ENCODE data around the gene POU6F2.

The POU6F2 gene

GRCh38 chr7:39259391-39260003 lies 281.8 kb downstream of the POU6F2 start:
- DNase-seq (ENCODE audit: low spot score), result no peak

GRCh38 chr7:39260279-39260844 lies 282.7 kb downstream of the POU6F2 start:
- no peak for DNase-seq (ENCODE audit: low spot score)

GRCh38 chr7:39261771-39262170 lies 284.1 kb downstream of the POU6F2 start:
- DNase-seq (ENCODE audit: low spot score), result no peak

GRCh38 chr7:39265641-39266591 lies 288.2 kb downstream of the POU6F2 start:
- DNase-seq (ENCODE audit: low spot score), result no peak

GRCh38 chr7:39269034-39269433 lies 291.3 kb downstream of the POU6F2 start:
- DNase-seq (ENCODE audit: low spot score), result no peak

- DNase-seq (ENCODE audit: low spot score), result no peak
Observed at GRCh38 chr7:39270018-39270417, 292.3 kb downstream of the POU6F2 start.

- DNase-seq (ENCODE audit: low spot score), result no peak
Observed at GRCh38 chr7:39271402-39271801, 293.7 kb downstream of the POU6F2 start.

GRCh38 chr7:39272111-39272510 lies 294.4 kb downstream of the POU6F2 start:
- DNase-seq (ENCODE audit: low spot score), result no peak

- DNase-seq (ENCODE audit: low spot score), result no peak
Observed at GRCh38 chr7:39272691-39273090, 295.0 kb downstream of the POU6F2 start.

GRCh38 chr7:39280337-39280736 lies 302.6 kb downstream of the POU6F2 start:
- no peak for DNase-seq (ENCODE audit: low spot score)

GRCh38 chr7:39285256-39285655 lies 307.5 kb downstream of the POU6F2 start:
- DNase-seq (ENCODE audit: low spot score), result no peak

GRCh38 chr7:39288303-39288702 lies 310.6 kb downstream of the POU6F2 start:
- DNase-seq (ENCODE audit: low spot score), result no peak

- no peak for DNase-seq (ENCODE audit: low spot score)
Observed at GRCh38 chr7:39291628-39292410, 314.1 kb downstream of the POU6F2 start.

- DNase-seq (ENCODE audit: low spot score), result no peak
Observed at GRCh38 chr7:39293056-39293823, 315.5 kb downstream of the POU6F2 start.

GRCh38 chr7:39294022-39294421 lies 316.3 kb downstream of the POU6F2 start:
- no peak for DNase-seq (ENCODE audit: low spot score)

- no peak for DNase-seq (ENCODE audit: low spot score)
Observed at GRCh38 chr7:39295796-39296195, 318.1 kb downstream of the POU6F2 start.

GRCh38 chr7:39299695-39300094 lies 322.0 kb downstream of the POU6F2 start:
- no peak for DNase-seq (ENCODE audit: low spot score)

- no peak for DNase-seq (ENCODE audit: low spot score)
Observed at GRCh38 chr7:39300276-39300675, 322.6 kb downstream of the POU6F2 start.

- DNase-seq (ENCODE audit: low spot score), result no peak
Observed at GRCh38 chr7:39301543-39301942, 323.8 kb downstream of the POU6F2 start.

- DNase-seq (ENCODE audit: low spot score), result no peak
Observed at GRCh38 chr7:39304178-39304577, 326.5 kb downstream of the POU6F2 start.

GRCh38 chr7:39304668-39305405 lies 327.1 kb downstream of the POU6F2 start:
- peak; percentile 12 for DNase-seq (ENCODE audit: low spot score)

Measured in NAMALWA (cell line).